Activated naive CD4-positive, alpha-beta T cell (primary cell): ENCODE data around the gene TNFRSF4.

Source experiments
- DNase-seq, 4 experiments: peaks; one replicate each; lab custom pipeline; 2025; lab: John Stamatoyannopoulos, UW

Gene TNFRSF4

DNA sequence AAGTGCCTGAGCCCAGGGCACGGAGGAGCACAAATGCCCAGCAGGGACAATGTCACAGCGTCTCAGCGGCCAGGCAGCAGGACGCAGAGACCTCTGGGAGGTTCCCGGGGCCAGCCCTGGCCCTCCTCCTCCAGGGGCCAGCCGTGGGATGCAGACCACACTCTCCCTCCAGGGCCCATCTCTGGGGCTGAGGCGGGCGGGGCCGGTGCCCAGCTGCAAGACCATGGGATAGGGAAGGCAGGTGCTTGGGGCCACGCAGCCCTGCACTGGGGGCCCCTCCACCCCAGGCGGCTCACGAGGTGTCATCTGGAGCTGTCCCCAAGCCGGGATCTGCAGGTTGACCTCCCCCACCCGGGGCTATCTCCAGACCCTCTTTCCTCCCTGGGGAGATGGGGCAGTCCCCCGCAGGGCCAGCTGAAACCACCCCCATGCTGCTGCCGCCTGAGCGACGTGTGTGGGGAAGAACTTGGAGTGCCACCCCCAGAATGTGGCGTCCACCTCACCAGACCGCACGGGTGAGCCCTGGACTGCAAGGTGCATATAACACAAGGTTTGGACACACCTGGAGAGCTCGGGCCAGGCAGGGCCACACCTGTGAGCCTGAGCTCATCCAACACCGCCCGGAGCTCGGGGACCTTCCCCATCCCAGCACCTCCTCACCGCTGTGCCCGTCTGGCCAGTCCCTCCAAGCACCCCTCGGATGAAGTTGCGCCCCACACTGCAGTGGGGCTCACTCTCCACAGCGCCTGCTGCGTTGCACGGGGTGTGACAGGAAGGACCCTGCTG lies 44.3 kb downstream of the TNFRSF4 start:
- no peak for DNase-seq

DNA sequence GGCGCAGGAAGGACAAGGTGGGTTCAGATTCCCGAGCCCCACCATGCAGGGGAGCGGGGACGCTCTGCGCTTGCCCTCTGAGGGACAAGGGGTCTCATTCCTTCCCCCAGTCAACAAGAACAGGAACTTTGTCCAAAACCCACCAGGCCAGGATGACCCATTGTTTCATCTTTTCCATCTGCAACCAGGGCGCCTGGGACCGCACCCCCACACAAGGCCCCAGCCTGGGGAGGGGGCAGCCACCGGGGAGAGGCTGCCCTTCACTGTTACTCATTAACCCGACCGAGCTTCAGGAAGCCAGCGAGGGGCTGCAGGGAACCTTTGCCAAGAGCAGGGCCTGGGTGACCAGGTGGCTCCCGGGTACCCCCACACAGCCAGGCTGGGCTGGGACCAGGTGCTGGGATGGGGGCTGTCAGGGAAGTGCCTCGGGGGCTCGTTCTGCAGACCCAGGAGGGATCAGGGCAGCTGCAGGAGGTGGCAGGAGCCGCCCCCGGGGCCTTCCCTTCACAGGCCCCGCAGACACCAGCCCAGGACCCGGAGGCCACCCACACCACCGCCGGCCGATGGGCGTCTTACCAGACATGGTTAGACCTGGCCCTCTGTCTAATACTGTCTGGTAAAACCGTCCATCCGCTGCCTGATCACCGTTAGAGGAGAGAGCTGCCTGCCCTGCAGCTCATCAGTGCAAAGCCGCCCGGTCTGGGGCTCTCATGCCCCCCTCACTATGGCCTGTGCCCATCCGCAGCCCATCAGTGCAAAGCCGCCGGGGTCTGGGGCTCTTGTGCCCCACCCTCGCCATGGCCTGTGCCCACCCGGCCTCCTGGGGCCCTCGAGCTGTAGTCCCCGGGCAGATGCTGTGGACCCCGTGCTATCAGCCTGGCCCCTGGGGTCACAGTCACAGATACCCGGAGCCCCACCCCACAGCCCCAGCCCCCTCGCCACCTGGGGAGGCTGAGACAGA lies 45.2 kb downstream of the TNFRSF4 start:
- DNase-seq: no peak

DNA sequence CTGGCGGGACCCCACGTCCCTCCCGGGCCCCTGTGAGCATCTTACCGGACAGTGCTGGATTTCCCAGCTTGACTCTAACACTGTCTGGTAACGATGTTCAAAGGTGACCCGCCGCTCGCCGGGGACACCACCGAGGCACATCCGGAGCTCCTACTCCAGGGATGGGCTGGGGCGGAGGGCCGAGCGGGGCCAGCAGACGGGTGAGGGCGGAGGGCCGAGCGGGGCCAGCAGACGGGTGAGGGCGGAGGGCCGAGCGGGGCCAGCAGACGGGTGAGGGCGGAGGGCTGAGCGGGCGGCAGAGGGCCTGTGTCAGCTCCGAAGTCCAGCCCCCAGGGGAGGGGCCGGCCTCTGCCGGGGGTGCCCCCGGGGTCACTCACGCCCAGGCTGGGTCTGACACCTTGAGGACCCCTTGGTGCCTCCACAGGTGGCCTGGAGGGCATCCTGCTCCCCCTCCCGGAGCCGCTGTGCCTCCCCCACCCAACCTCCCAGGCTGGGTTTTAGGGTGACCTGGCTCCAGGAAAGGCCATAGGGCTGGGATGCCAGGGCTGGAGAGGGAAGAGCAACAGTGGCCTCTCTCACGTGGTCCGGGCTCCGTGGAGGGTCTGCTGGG lies 46.0 kb downstream of the TNFRSF4 start:
- DNase-seq: no peak

DNA sequence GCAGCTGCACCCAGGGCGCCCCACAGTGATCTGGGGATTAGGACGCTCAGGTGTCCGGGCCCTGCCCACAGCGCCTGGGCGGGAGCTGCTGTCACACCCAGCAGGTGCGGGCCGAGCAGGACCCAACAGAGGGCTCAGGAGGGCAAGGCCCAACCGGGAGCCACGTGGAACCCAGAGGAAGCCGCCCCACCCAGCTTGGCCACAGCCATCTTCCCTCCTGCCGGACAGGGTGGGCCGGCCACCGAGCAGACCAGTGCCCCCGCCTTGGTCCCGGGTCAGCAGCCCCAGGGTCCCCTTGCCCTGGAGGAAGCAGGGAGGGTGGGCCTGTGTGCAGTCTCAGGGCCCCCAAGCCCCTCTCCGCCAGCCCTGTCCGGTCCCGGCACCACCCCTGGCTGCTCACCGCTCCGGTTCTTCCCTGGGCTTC lies 46.5 kb downstream of the TNFRSF4 start:
- no peak for DNase-seq

DNA sequence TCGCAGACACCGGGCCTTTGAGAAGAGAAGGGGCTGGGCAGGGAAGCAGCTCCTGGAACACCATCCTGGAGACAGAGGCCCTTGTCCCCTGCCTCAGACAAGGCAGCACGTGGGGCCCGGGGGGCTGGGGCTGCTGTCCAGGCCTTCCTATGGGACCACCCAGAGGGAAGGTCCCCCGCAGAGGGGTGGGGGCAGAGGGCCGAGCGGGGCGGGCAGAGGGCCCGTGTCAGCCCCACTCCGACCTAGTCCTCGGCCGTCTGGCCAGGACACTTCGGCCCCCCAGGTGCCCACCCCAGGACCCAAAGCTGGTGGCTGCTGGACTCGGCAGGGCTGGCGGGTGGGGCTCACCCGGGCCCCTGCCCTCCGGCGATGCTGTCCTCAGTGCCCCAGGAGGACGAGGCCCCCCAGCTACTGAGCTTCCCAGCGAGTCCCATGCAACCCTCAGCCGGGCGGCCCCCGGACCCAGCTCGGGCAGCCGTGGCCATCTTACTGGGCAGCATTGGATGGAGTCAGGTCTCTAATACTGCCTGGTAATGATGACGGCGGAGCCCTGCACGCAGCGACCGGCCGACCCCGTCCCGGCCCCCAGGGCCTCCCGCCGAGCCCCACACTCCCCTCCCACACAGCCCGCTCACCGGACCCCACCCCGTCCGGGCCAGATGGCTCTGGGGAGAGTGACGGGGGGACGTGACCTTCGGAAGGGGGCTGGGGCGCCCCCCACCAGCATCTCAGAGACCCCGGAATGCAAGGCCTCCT lies 47.1 kb downstream of the TNFRSF4 start:
- DNase-seq: no peak

DNA sequence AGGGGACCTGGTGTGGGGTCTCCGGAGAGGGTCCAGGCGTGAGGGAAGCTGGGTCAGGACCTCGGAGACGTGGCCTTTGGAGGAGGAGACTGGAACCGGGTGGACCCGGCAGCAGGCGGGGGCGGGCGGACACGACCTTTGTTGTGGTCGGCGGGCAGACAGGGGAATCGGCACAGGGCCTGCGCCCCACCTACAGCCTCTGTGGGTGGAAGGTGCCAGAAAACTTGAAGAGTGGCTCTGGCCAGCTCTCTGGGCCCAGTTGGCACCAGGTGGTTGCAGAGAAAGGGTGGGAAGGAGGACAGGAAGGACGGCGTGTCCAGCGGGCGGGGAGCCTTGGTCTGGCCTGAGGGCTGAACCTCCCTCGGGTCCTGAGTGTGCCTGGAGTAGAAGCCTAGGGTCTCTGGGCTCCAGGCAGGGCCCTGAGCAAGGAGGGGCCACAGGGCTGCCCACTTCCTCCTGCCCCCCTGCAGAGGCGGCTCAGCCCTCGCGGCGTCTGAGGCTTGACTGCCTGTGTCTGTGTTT lies 48.0 kb downstream of the TNFRSF4 start:
- DNase-seq: no peak

DNA sequence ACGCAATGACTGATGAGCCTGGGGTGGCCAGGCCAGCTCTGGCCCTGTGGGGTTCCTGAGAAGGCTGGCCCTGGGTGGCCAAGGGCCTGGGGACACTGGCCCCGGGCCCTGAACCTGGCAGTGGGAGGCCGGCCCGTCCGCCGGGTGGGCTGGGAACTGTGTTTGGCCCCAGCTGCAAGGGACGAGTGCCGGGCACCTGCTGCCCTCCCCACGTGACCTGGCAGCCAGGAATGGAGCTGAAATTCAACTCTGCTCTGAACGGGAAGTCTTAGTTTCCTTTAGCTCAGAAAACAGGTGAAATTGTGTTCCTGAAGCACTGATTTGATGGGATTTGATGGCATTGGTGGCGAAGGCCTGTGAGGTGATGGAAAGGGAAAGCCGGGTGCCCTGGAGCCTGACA lies 48.5 kb downstream of the TNFRSF4 start:
- DNase-seq: no peak

DNA sequence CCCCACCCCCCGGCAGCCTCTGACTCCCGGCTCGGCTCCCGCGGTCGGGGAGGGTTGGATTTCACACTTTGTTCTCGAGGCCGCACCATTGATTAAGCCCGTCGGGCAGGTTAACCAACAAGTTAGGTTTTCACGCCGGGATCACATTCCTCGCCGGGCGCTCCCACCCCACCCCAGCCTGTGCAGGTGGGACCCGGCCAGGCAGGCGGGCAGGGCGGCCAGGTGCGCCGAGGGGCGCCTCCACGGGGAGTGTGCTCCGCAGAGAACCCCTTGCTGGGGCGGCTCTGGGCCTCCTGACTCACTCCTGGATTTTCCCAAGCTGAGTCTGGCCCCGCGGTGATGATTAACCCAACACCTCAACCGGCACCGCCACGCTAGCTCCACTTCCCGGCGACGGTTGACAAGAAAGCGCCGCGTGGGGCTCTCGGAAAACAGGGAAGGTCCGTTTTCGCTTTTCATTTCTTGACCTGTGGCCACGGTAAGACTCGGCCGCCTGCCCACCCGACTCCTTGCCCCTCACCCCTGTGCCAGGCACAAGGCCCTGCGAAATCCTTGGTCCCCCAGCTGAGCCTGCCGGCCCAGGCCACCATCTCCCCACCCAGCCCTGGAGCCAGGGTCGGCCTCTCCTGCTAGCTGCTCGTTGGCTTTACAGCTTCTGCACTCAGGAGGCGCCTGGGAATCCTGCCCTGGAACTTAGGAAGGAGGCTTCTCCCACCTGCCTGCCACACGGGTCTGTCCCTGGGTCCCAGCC lies 49.1 kb downstream of the TNFRSF4 start:
- no peak for DNase-seq

DNA sequence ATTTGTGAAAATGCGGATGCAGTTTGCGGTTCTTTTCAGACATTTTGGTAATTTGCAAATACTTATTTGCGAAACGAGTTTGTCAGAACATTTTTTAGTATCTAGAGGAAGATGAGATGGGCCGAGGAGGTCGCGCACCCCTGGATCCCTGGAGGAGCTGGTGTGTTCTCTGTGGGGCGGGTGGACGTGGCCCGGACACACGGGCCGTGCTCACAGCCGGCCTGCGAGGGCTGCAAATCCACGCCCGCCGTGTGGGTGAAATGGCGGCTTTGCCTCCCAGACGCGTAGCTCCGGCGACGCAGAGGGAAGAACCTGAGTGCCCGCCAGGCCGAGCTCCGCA lies 49.6 kb downstream of the TNFRSF4 start:
- DNase-seq: no peak

DNA sequence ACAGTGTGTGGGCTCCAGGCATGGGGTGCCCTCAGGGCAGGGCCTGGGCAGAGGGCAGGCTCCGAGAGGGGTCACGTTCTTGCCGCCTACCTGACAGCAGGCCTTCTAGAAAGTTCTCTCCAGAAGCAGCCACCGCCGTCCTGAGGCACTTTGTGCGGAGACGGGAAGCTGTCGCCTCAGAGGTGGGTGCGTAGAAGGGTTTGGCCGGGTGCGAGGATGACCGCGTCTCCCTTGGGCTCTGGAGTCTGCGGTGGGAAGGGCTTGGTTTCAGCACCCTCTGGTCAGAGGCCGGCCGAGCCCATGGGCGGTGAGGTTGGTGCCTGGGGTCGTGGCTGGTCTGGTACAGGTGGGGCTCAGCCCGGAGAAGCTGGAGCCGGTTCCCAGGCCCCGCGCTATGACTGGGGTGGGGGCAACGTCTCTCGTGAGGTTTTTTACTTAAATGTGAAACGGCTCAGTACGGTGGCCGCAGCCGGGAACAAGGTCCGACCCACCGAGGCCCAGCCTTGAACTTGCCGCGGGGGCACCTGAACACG lies 50.3 kb downstream of the TNFRSF4 start:
- no peak for DNase-seq

DNA sequence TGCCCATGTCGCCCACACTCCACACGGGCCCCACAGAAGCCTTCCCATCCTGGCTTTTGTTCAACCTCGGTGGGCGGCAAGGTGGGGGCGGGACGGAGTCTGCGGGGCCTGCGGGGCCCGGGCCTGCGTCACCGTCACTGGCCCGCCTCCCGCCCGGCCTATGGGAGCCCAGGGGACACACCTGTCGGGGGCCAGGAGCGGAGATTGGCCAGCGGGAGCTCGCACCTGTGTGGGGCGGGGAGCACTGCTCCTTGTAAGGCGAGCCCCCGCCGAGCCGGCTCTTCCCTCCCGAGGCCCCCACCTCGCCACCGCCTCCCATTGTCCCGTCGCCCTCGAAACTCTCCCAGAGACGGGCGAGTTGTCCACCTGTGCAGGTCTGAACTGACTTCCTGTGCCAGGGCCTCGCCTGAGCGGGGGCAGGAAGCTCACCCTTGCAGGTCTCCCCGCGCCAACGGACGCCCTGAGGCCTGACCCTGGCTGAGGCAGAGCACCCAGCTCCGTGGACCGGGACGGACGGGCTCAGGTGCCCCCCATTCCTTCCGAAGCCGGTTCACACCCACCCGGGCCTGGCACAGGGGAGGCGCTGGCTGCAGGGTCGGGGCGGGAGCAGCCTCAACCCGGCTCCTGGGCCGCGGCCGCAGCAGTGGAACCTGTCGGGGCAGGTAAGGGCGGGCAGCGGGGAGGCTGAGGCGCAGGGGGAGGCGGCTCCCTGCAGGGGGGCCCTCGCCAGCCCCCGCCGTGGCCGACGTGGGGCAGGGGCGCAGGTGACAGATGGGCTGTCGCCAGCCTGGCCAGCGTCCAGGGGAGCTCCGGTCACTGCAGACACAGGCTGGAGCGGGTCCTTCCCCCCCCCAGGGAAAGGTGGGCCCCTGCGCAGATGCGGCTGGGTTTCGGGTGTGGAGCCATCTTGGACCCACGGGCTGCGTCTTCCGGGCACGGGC lies 51.1 kb downstream of the TNFRSF4 start:
- DNase-seq: no peak

DNA sequence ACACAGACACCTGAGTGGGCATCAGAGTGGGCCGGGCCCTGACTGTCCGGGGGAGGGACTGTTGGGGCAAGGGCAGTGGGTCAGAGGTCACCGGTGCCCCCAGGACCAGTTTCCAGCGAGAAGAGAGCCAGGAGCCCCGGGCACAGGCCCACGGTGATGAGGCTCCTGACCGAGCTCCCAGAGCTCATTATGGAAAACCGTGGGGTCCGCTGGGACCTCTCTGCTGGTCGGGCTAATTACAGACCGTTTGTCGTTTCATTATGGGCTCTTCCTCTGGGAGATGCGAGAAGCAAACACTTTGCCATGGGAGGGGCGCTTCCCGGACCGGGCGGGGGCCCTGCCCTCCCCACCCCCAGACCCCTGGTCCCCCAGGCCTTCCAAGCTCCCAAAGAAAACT lies 52.3 kb downstream of the TNFRSF4 start:
- DNase-seq: no peak
